Measurements from ENCODE around the gene NEUROD1. TPM values are rescaled to one million over a fixed set of nuclear protein-coding genes. Genes with fewer than 3 reads are reported as not detected.

NEUROD1 gene
- total RNA-seq, 1 donor: not detected

DNA sequence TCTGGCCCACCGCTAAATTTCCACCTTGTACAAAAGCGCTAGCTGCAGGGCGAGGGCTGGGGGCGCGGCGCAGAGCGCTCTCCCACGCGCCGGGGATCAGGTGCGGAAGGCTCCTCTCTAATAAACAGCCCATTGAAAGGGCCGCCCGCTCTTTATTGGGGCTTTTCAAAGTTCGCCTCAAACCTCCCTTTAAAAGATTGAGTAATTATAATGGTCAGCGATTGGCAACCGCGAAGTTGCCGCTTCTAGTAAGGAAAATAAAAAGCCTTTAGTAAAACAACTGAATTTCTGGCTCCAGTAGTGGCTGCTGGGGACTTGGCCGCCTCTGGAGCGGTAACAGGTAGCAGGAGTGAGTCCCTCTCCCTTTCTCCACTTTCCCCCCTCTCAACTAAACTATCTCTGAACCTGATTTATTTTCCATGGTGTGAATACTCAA, 755 bp downstream of the NEUROD1 start:
- Histone ChIP-seq H3K4me1 (ENCODE audit: insufficient read depth, low read length) (no peaks in the 10 kb centered on the region), H4K20me1 (ENCODE audit: insufficient read depth, low read length) (no peaks in the 10 kb centered on the region), H3K27ac (ENCODE audit: low read depth, low read length) (no peak overlapping the region), H3K4me3 (ENCODE audit: insufficient read depth, low read length) (no peak overlapping the region), H3K36me3 (ENCODE audit: insufficient read depth, low read length) (no peaks in the 10 kb centered on the region), H3K79me2 (ENCODE audit: insufficient read depth, low read length) (no peaks in the 10 kb centered on the region), H3K9me3 (ENCODE audit: low read depth, low read length) (no peaks in the 10 kb centered on the region), H3K27me3 (ENCODE audit: insufficient read depth, low read length) (peaks cover 69% of the 10 kb centered on the region), H2AFZ (ENCODE audit: low read length) (no peak overlapping the region), H3K4me2 (ENCODE audit: insufficient read depth, low read length) (no peak overlapping the region)
- DNase-seq (ENCODE audit: insufficient read length, low spot score, missing footprints): peak; percentile 25
- TF ChIP-seq CTCF (IDR thresholded peaks at IDR 0.05; ENCODE audit: extremely low read depth, low read depth, low read length): no peak

DNA sequence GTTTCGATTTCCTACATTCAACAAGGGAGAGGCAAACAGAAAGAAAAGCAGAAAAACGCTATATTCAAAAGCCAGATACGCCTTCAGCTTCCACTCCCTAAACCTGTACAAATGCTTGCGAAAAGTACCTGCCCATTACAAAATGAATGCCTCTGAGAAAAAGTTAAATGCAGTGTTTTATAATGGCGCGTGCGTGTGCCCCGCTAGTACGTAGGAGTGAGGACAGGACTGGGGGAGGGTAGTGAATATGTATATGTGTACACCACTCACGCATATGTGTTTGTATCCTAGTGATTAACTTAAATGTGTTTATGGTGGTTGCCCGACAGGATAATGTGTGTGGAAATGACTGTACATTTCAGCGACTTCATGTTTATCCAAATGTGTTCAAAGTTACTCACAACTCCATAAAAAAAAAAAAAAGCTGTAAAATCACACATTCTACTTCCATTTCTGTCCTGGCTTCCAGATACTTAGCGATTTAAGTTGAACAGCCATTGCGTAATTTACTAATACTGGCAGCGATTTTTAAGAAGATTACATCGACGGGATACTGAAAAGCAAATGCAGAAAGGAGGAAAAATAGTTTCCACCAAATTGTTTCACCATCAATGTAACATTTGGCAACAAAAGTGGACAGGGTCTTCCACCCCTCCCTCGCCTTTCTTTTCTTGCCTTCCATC, 1.3 kb downstream of the NEUROD1 start:
- Histone ChIP-seq H4K20me1 (ENCODE audit: insufficient read depth, low read length) (no peaks in the 10 kb centered on the region), H3K27me3 (ENCODE audit: insufficient read depth, low read length) (peaks cover 64% of the 10 kb centered on the region)

GRCh38 chr2:181677912-181678586, 2.3 kb downstream of the NEUROD1 start:
- no peak overlapping the region for H3K4me2 ChIP-seq (ENCODE audit: insufficient read depth, low read length)
- no peak overlapping the region for H2AFZ ChIP-seq (ENCODE audit: low read length)
- TF ChIP-seq CTCF (IDR thresholded peaks at IDR 0.05; ENCODE audit: extremely low read depth, low read depth, low read length): no peak
- no peaks in the 10 kb centered on the region for H3K9me3 ChIP-seq (ENCODE audit: low read depth, low read length)
- H3K4me3 ChIP-seq (ENCODE audit: insufficient read depth, low read length): no peak overlapping the region
- no peaks in the 10 kb centered on the region for H4K20me1 ChIP-seq (ENCODE audit: insufficient read depth, low read length)
- H3K79me2 ChIP-seq (ENCODE audit: insufficient read depth, low read length): no peaks in the 10 kb centered on the region
- no peaks in the 10 kb centered on the region for H3K4me1 ChIP-seq (ENCODE audit: insufficient read depth, low read length)
- no peak overlapping the region for H3K27ac ChIP-seq (ENCODE audit: low read depth, low read length)
- H3K27me3 ChIP-seq (ENCODE audit: insufficient read depth, low read length): peaks cover 55% of the 10 kb centered on the region
- no peaks in the 10 kb centered on the region for H3K36me3 ChIP-seq (ENCODE audit: insufficient read depth, low read length)
- peak; percentile 94 for DNase-seq (ENCODE audit: insufficient read length, low spot score, missing footprints)

More for the DNA sequence above, 1.3 kb downstream of the NEUROD1 start:
- Histone ChIP-seq H2AFZ (ENCODE audit: low read length) (no peak overlapping the region), H3K79me2 (ENCODE audit: insufficient read depth, low read length) (no peaks in the 10 kb centered on the region), H3K4me3 (ENCODE audit: insufficient read depth, low read length) (no peak overlapping the region), H3K4me1 (ENCODE audit: insufficient read depth, low read length) (no peaks in the 10 kb centered on the region), H3K4me2 (ENCODE audit: insufficient read depth, low read length) (no peak overlapping the region), H3K9me3 (ENCODE audit: low read depth, low read length) (no peaks in the 10 kb centered on the region), H3K36me3 (ENCODE audit: insufficient read depth, low read length) (no peaks in the 10 kb centered on the region), H3K27ac (ENCODE audit: low read depth, low read length) (no peak overlapping the region)
- no peak for DNase-seq (ENCODE audit: insufficient read length, low spot score, missing footprints)
- TF ChIP-seq CTCF (IDR thresholded peaks at IDR 0.05; ENCODE audit: extremely low read depth, low read depth, low read length): no peak

DNA sequence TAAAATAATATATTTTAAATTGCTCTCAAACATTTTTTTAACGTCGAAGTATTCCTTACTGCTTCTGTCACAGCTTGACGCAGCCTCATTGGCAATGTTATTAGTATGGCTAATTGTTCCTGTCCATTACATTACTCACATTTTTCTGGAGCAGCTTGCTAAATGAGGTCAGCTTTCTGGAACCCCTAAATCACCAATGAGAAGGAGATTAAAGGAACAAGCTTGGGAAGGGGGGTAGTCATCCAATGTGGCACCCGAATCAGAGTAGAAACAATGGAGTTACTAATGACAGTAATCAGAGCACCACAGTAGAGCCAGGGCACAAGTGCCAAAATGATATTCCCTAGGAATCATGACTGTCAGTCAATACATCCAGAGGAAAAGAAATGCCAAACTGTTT, 5.1 kb downstream of the NEUROD1 start:
- DNase-seq (ENCODE audit: insufficient read length, low spot score, missing footprints): no peak
- H3K27me3 ChIP-seq (ENCODE audit: insufficient read depth, low read length): peaks cover 28% of the 10 kb centered on the region

More for the DNA sequence above, 5.1 kb downstream of the NEUROD1 start:
- Histone ChIP-seq H3K4me3 (ENCODE audit: insufficient read depth, low read length) (no peak overlapping the region), H3K79me2 (ENCODE audit: insufficient read depth, low read length) (no peaks in the 10 kb centered on the region), H3K9me3 (ENCODE audit: low read depth, low read length) (no peaks in the 10 kb centered on the region), H4K20me1 (ENCODE audit: insufficient read depth, low read length) (no peaks in the 10 kb centered on the region), H3K27ac (ENCODE audit: low read depth, low read length) (no peak overlapping the region), H3K4me2 (ENCODE audit: insufficient read depth, low read length) (no peak overlapping the region), H3K4me1 (ENCODE audit: insufficient read depth, low read length) (no peaks in the 10 kb centered on the region), H3K36me3 (ENCODE audit: insufficient read depth, low read length) (no peaks in the 10 kb centered on the region), H2AFZ (ENCODE audit: low read length) (no peak overlapping the region)
- TF ChIP-seq CTCF (IDR thresholded peaks at IDR 0.05; ENCODE audit: extremely low read depth, low read depth, low read length): no peak

Data from osteoblast (primary cell).